HepG2 (cell line): ENCODE results near the gene APLP1. TPM values are rescaled to one million over a fixed set of nuclear protein-coding genes. Genes with fewer than 3 reads are reported as not detected.

ENCODE experiments used
- ATF2 ChIP-seq: sonication (generic); formaldehyde crosslinking; IDR thresholded peaks from 2 replicates; pipeline ENCODE4 v1.4.0; 2020; ENCODE audit warnings: missing genetic modification reagents
- GABPB1 ChIP-seq: IDR thresholded peaks from 2 replicates; pipeline ENCODE4 v1.6.1; 2016; ENCODE audit warnings: mild to moderate bottlenecking, missing genetic modification reagents, moderate library complexity, missing compliant biosample characterization
- PBX2 ChIP-seq: IDR thresholded peaks from 2 replicates; pipeline ENCODE4 v1.6.1; 2016; ENCODE audit warnings: control low read depth
- POGK ChIP-seq: sonication (generic); formaldehyde crosslinking; conservative IDR thresholded peaks from 2 replicates; pipeline ENCODE4 v1.8.0; 2022; ENCODE audit warnings: mild to moderate bottlenecking, moderate library complexity, missing genetic modification reagents
- RERE ChIP-seq: IDR thresholded peaks from 2 replicates; pipeline ENCODE4 v1.6.1; 2016; ENCODE audit warnings: low read depth, missing genetic modification reagents, missing compliant biosample characterization
- TBX2 ChIP-seq: sonication (generic); formaldehyde crosslinking; IDR thresholded peaks from 2 replicates; pipeline ENCODE4 v1.5.0; 2020; ENCODE audit warnings: missing genetic modification reagents, mild to moderate bottlenecking, borderline replicate concordance
- ZBTB34 ChIP-seq: sonication (generic); formaldehyde crosslinking; IDR thresholded peaks from 2 replicates; pipeline ENCODE4 v1.8.0; 2022; ENCODE audit warnings: mild to moderate bottlenecking, missing genetic modification reagents
- ZHX1 ChIP-seq: sonication (generic); formaldehyde crosslinking; IDR thresholded peaks from 2 replicates; pipeline ENCODE4 v1.8.1; 2022; ENCODE audit warnings: low read depth, mild to moderate bottlenecking, missing genetic modification reagents
- ZMAT5 ChIP-seq: sonication (generic); formaldehyde crosslinking; IDR thresholded peaks from 2 replicates; pipeline ENCODE4 v1.5.0; 2020; ENCODE audit warnings: mild to moderate bottlenecking, low read depth, missing genetic modification reagents, borderline replicate concordance
- ZNF30 ChIP-seq: sonication (generic); formaldehyde crosslinking; IDR thresholded peaks from 2 replicates; pipeline ENCODE4 v1.5.0; 2020; ENCODE audit warnings: mild to moderate bottlenecking, missing genetic modification reagents
- ZNF33B ChIP-seq: sonication (generic); formaldehyde crosslinking; IDR thresholded peaks from 2 replicates; pipeline ENCODE4 v1.5.1; 2020; ENCODE audit warnings: mild to moderate bottlenecking, missing genetic modification reagents
- ZNF614 ChIP-seq: IDR thresholded peaks from 2 replicates; pipeline ENCODE4 v1.6.1; 2018; ENCODE audit warnings: missing biosample characterization, missing genetic modification reagents, inconsistent platforms, borderline replicate concordance
- ZZZ3 ChIP-seq: sonication (generic); formaldehyde crosslinking; IDR thresholded peaks from 2 replicates; pipeline ENCODE4 v1.4.0; 2020; ENCODE audit warnings: missing genetic modification reagents, mild to moderate bottlenecking, borderline replicate concordance
- polyA plus RNA-seq, 8 experiments: library from polyadenylated mRNA; depleted of rRNA in 3 of 8; stranded (reverse) in 7 of 8; unstranded in 1 of 8; fragments of >200 nt; fragmentation: Illumina TruSeq in 4 of 8; extraction: Trizol in 4 of 8; gene quantifications; 2 replicates each; pipeline versions ENCODE4 v1.2.1 to v1.2.3, GENCODE V29; 2011 to 2016; ENCODE audit warnings: low read depth in 4 of 8, missing spikeins in 1 of 8, mixed read lengths in 1 of 8; ENCODE audit not compliant: insufficient read depth in 1 of 8
- total RNA-seq, 5 experiments: library from RNA; depleted of rRNA; stranded (reverse); fragments of >200 nt; fragmentation: Illumina TruSeq; extraction: Trizol; gene quantifications; 2 replicates each; pipeline ENCODE4 v1.2.3, GENCODE V29; 2016; ENCODE audit warnings: low read depth in 1 of 5

APLP1 gene
- total and polyA plus RNA-seq, 2 of the 13 experiments (the other 11 are each of a cell fraction or from before 2014, with no cell fraction given), result 2.0 to 2.9 TPM

- TF ChIP-seq ZZZ3 (CRISPR knock-in tag) (no peak), ZNF614 (CRISPR knock-in tag) (peak; percentile 74; the same call in 1 of the 2 replicates), POGK (peak; percentile 96), ZNF30 (CRISPR knock-in tag) (no peak), ZNF33B (CRISPR knock-in tag) (no peak), RERE (CRISPR knock-in tag) (0 out of 2 replicates have a peak, but pooled peaks have one; percentile 26), TBX2 (CRISPR knock-in tag) (peak; percentile 83), PBX2 (CRISPR knock-in tag) (no peak), ZHX1 (no peak), ZBTB34 (CRISPR knock-in tag) (0 out of 2 replicates have a peak, but pooled peaks have one; percentile 28), GABPB1 (CRISPR knock-in tag) (peak; percentile 72), ATF2 (CRISPR knock-in tag) (peak; percentile 70; the same call in 1 of the 2 replicates), ZMAT5 (no peak)
Observed at GRCh38 chr19:35879770-35880317, 11.5 kb downstream of the APLP1 start (continued).
